Measurements from ENCODE around the gene NPAS3.

DNA sequence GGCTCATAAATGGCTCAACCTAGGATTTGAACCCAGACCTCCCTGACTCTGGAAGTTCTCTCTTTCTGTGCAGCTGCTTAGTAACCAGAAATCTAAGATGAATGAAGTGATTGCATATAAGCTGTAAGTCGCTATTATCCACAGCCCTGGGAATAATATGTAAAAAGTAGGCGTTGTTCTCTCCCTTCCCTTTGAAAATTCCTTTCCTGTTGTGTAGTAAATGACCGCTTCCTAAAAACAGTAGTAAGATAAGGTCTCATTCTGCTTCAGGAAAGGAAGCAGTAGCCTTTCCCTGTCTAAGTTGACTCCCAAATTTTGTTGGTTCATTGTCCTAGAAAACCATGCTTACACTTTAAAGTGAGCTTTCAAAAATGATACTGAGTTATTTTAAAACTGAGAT is 593.9 kb downstream of the NPAS3 start:
- TF ChIP-seq, protein P1, sequence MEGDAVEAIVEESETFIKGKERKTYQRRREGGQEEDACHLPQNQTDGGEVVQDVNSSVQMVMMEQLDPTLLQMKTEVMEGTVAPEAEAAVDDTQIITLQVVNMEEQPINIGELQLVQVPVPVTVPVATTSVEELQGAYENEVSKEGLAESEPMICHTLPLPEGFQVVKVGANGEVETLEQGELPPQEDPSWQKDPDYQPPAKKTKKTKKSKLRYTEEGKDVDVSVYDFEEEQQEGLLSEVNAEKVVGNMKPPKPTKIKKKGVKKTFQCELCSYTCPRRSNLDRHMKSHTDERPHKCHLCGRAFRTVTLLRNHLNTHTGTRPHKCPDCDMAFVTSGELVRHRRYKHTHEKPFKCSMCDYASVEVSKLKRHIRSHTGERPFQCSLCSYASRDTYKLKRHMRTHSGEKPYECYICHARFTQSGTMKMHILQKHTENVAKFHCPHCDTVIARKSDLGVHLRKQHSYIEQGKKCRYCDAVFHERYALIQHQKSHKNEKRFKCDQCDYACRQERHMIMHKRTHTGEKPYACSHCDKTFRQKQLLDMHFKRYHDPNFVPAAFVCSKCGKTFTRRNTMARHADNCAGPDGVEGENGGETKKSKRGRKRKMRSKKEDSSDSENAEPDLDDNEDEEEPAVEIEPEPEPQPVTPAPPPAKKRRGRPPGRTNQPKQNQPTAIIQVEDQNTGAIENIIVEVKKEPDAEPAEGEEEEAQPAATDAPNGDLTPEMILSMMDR (tag by site-specific recombination; IDR thresholded peaks at IDR 0.05): no peak
- TF ChIP-seq, protein P2, sequence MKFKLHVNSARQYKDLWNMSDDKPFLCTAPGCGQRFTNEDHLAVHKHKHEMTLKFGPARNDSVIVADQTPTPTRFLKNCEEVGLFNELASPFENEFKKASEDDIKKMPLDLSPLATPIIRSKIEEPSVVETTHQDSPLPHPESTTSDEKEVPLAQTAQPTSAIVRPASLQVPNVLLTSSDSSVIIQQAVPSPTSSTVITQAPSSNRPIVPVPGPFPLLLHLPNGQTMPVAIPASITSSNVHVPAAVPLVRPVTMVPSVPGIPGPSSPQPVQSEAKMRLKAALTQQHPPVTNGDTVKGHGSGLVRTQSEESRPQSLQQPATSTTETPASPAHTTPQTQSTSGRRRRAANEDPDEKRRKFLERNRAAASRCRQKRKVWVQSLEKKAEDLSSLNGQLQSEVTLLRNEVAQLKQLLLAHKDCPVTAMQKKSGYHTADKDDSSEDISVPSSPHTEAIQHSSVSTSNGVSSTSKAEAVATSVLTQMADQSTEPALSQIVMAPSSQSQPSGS (tag by site-specific recombination; IDR thresholded peaks at IDR 0.05; ENCODE audit: low read depth): no peak
- TF ChIP-seq ZFP41 (tag by site-specific recombination; IDR thresholded peaks at IDR 0.05; ENCODE audit: borderline replicate concordance) (no peak), ZNF776 (tag by site-specific recombination; IDR thresholded peaks at IDR 0.05; ENCODE audit: borderline replicate concordance) (no peak), HOXA7 (CRISPR knock-in tag; IDR thresholded peaks at IDR 0.05; ENCODE audit: borderline replicate concordance) (no peak), ZNF561 (tag by site-specific recombination; IDR thresholded peaks at IDR 0.05; ENCODE audit: borderline replicate concordance) (no peak), ZNF311 (tag by site-specific recombination; IDR thresholded peaks at IDR 0.05; ENCODE audit: borderline replicate concordance) (no peak), ZNF138 (tag by site-specific recombination; IDR thresholded peaks at IDR 0.05; ENCODE audit: borderline replicate concordance) (no peak), ZNF707 (tag by site-specific recombination; IDR thresholded peaks at IDR 0.05) (no peak), ZNF830 (tag by site-specific recombination; IDR thresholded peaks at IDR 0.05; ENCODE audit: low read depth) (no peak), ZNF677 (tag by site-specific recombination; IDR thresholded peaks at IDR 0.05) (no peak)
- TF ChIP-seq, protein P3, sequence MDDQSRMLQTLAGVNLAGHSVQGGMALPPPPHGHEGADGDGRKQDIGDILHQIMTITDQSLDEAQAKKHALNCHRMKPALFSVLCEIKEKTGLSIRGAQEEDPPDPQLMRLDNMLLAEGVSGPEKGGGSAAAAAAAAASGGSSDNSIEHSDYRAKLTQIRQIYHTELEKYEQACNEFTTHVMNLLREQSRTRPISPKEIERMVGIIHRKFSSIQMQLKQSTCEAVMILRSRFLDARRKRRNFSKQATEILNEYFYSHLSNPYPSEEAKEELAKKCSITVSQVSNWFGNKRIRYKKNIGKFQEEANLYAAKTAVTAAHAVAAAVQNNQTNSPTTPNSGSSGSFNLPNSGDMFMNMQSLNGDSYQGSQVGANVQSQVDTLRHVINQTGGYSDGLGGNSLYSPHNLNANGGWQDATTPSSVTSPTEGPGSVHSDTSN (CRISPR knock-in tag; IDR thresholded peaks at IDR 0.05): no peak
